Upper lobe of left lung (tissue), 6 donors: Measurements from ENCODE around the gene OXA1L. TPM values are rescaled to one million over a fixed set of nuclear protein-coding genes. Genes with fewer than 3 reads are reported as not detected.
"Not testable (repeated sequence)": the region's sequence is repeated elsewhere in the genome, so short reads cannot be mapped to it uniquely, and the experiment has no call there.

Experiments used
- ATAC-seq, 2 donors: fragments of 200-7000 bp; cut with Tn5 transposase; one replicate each; pipeline ENCODE4 v1.9.1; 2022; ENCODE audit warnings: mild to moderate bottlenecking in 2 of 2, moderate library complexity in 2 of 2; ENCODE audit not compliant: low FRiP score in 2 of 2
- DNase-seq, 2 donors: peaks; one replicate each; pipeline ENCODE4 v3.0.0-alpha.2; 2019 to 2020
- H3K27ac ChIP-seq, 4 donors: fragments of 200-600 bp; sonication (generic); one replicate each; pipeline ENCODE4 v1.5.1; 2016 to 2019
- H3K27me3 ChIP-seq, 4 donors: fragments of 200-600 bp; sonication (generic); one replicate each; pipeline ENCODE4 v1.5.1; 2017 to 2019
- H3K36me3 ChIP-seq, 4 donors: fragments of 200-600 bp; sonication (generic); one replicate each; pipeline ENCODE4 v1.5.1; 2016 to 2019
- H3K4me1 ChIP-seq, 4 donors: fragments of 200-600 bp; sonication (generic); one replicate each; pipeline ENCODE4 v1.5.1; 2018 to 2019
- H3K4me3 ChIP-seq, 4 donors: fragments of 200-600 bp; sonication (generic); one replicate each; pipeline ENCODE4 v1.5.1; 2017 to 2019; ENCODE audit warnings: mild to moderate bottlenecking in 2 of 4, moderate library complexity in 1 of 4
- H3K9me3 ChIP-seq, 4 donors: fragments of 200-600 bp; sonication (generic); one replicate each; pipeline ENCODE4 v1.5.1; 2018 to 2019
- EP300 ChIP-seq, 4 donors: sonication (generic); formaldehyde crosslinking; IDR thresholded peaks; one replicate each; pipeline ENCODE4 v1.5.1; 2017; ENCODE audit warnings: antibody characterized with exemption in 4 of 4, control low read depth in 2 of 4
- POLR2A ChIP-seq, 4 donors: fragments of 450-650 bp; IDR thresholded peaks; one replicate each; pipeline ENCODE4 v1.5.1; 2016 to 2017; ENCODE audit warnings: antibody characterized with exemption in 4 of 4, mild to moderate bottlenecking in 2 of 4
- POLR2AphosphoS5 ChIP-seq, 2 donors: sonication (generic); formaldehyde crosslinking; IDR thresholded peaks; one replicate each; pipeline ENCODE4 v1.5.1; 2017; ENCODE audit warnings: antibody characterized with exemption in 2 of 2
- WGBS, 2 donors: methylation state at CpG; one replicate each; pipeline ENCODE4 v1.1.5; 2017 to 2018; 5-methylcytosine and 5-hydroxymethylcytosine counted together
- total RNA-seq, 6 donors: library from RNA; depleted of rRNA in 4 of 6; stranded (reverse); fragments of >200 nt in 4 of 6; gene quantifications; one replicate each; pipeline versions ENCODE4 v1.1.0 to v1.2.1, GENCODE V29; 2016 to 2021
- TF ChIP-seq, protein P1 (sequence below), 6 experiments: fragments of 450-650 bp in 4 of 6; fragments of 200-600 bp in 2 of 6; sonication (generic) in 2 of 6; IDR thresholded peaks; one replicate each; pipeline ENCODE4 v1.5.1; 2016 to 2019; ENCODE audit warnings: antibody characterized with exemption in 6 of 6
- donor health status: DM: no; HTN: no; CAD: no; lungs with moderate emphysema.
- donor health status: DM: no; HTN: yes; CAD: no; lungs with severe emphysema.

OXA1L gene
- total RNA-seq, 6 donors from 2014 or later = 54.9 to 137 (median 79.2) TPM

DNA sequence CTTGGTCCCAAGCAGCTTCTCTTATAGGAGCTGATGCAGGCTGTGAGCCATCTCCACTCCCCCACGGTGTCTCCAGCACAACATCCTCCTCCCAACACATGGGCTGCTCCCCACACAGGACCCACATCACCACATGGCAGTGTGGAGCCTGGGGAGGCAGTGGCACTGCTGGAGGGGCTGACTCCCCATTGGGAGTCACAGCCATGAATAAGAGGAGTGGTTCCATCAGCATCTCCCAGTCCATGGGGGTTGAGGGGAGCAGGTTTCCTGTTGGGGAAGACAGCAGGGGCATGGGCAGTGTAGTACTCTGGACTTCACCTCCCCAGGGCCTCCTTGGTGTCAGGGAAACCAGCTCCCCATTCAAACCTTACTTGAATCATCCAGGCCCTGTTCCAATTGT, 40.5 kb upstream of the OXA1L start:
- Histone ChIP-seq H3K4me3 (no peak overlapping the region), H3K36me3 (no peaks in the 10 kb centered on the region), H3K27me3 (no peaks in the 10 kb centered on the region), H3K9me3 (peaks cover 0 to 8% (median 5%) of the 10 kb centered on the region in 4 donors), H3K4me1 (no peaks in the 10 kb centered on the region), H3K27ac (no peak overlapping the region)
- DNase-seq (peak in 1 of 2 donors; percentile 3), ATAC-seq (peak in 1 of 2 donors; percentile 67)
- TF ChIP-seq, protein P1, sequence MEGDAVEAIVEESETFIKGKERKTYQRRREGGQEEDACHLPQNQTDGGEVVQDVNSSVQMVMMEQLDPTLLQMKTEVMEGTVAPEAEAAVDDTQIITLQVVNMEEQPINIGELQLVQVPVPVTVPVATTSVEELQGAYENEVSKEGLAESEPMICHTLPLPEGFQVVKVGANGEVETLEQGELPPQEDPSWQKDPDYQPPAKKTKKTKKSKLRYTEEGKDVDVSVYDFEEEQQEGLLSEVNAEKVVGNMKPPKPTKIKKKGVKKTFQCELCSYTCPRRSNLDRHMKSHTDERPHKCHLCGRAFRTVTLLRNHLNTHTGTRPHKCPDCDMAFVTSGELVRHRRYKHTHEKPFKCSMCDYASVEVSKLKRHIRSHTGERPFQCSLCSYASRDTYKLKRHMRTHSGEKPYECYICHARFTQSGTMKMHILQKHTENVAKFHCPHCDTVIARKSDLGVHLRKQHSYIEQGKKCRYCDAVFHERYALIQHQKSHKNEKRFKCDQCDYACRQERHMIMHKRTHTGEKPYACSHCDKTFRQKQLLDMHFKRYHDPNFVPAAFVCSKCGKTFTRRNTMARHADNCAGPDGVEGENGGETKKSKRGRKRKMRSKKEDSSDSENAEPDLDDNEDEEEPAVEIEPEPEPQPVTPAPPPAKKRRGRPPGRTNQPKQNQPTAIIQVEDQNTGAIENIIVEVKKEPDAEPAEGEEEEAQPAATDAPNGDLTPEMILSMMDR (IDR thresholded peaks at IDR 0.05) = no peak
- no peak for TF ChIP-seq POLR2A (IDR thresholded peaks at IDR 0.05)
- TF ChIP-seq EP300 (IDR thresholded peaks at IDR 0.05) = no peak
- no peak for TF ChIP-seq POLR2AphosphoS5 (IDR thresholded peaks at IDR 0.05)
- WGBS, 2 donors = 86% methylated on average over 1 of the region's 1 CpG; no CpG with 5 or more reads in 1 of the 2 donors

DNA sequence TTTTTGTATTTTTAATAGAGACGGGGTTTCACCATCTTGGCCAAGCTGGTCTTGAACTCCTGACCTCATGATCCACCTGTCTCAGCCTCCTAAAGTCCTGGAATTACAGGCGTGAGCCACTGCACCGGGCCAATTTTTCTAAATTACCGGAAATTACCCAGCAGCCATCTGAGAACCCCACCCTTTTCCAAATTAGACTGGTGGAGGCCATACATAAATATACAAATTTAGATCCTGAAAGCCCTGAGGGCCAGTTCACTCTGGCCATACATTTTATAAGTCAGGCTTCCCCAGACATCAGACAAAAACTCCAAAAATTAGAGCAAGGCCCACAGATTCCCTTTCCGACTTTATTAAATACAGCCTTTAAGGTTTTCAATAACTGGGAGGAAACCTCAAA, 34.4 kb upstream of the OXA1L start:
- WGBS, 2 donors = 89 to 92% methylated on average over 5 of the region's 5 CpGs
- not testable (repeated sequence) for H3K27me3 ChIP-seq, DNase-seq, H3K4me3 ChIP-seq, H3K27ac ChIP-seq, H3K4me1 ChIP-seq, H3K9me3 ChIP-seq, H3K36me3 ChIP-seq, ATAC-seq

DNA sequence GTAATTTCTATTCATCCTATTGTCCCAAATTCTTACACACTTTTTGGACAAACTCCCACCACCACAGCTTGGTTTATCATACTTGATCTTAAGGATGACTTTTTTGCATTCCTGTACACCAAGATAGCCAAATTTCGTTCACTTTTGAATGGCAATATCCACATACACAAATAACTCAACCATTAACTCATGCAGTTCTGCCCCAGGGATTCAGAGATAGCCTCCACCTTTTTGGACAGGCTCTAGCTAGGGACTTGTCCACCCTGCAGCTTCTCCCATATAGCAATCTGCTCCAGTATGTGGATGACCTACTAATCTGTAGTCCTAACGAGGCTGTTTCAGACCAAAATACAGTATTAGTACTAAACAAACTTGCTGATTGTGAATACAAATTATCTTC, 32.7 kb upstream of the OXA1L start:
- 70 to 80% methylated on average over 2 of the region's 2 CpGs for WGBS, 2 donors
- Histone ChIP-seq H3K27ac (no peak overlapping the region), H3K9me3 (no peaks in the 10 kb centered on the region), H3K36me3 (no peaks in the 10 kb centered on the region), H3K4me1 (no peaks in the 10 kb centered on the region), H3K4me3 (no peak overlapping the region), H3K27me3 (no peaks in the 10 kb centered on the region)
- ATAC-seq (no peak), DNase-seq (no peak)
- TF ChIP-seq POLR2A (IDR thresholded peaks at IDR 0.05) (no peak), POLR2AphosphoS5 (IDR thresholded peaks at IDR 0.05) (no peak), EP300 (IDR thresholded peaks at IDR 0.05) (no peak)
- TF ChIP-seq, protein P1 (IDR thresholded peaks at IDR 0.05) = no peak

DNA sequence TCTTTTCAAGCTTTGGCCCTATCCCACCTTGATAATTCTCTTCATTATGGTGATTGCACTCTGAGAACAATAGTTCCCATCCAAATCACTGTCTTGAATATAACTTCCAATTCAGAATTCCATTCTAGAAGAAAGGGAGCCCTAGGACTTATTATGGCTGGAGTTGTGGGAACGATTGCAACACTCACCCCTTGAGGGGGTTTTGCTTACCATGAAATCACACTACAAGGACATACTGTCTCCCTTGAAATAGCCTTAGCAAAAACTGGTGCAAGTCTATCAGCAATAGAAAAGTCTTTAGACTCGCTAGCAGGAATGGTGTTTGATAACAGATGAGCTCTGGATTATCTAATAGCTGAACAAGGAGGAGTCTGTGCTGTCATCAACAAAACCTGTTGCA, 31.4 kb upstream of the OXA1L start:
- H3K36me3 ChIP-seq = no peaks in the 10 kb centered on the region
- no peak overlapping the region for H3K27ac ChIP-seq
- TF ChIP-seq EP300 (IDR thresholded peaks at IDR 0.05) (no peak), POLR2AphosphoS5 (IDR thresholded peaks at IDR 0.05) (no peak), POLR2A (IDR thresholded peaks at IDR 0.05) (no peak)
- TF ChIP-seq, protein P1 (IDR thresholded peaks at IDR 0.05) = no peak
- DNase-seq = no peak
- 87 to 94% methylated on average over 2 of the region's 2 CpGs for WGBS, 2 donors
- no peak overlapping the region for H3K4me3 ChIP-seq
- peaks cover 0 to 8% (median 0%) of the 10 kb centered on the region in 4 donors for H3K4me1 ChIP-seq
- no peak for ATAC-seq
- no peaks in the 10 kb centered on the region for H3K9me3 ChIP-seq
- no peaks in the 10 kb centered on the region for H3K27me3 ChIP-seq

DNA sequence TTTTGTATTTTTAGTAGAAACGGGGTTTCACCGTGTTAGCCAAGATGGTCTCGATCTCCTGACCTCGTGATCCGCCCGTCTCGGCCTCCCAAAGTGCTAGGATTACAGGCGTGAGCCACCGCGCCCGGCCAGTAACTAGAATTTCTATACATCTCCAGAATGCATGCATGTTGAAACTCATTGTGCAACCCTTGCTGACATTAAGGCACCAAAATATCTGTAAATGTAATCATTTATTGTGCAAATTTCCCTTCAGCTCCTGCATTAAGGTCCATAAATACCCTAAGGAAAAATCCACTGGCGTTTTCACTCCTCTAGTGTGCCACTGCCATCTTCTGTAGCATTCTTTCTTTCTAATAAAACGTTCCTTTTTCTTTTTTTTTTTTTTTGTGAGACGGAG, 30.1 kb upstream of the OXA1L start:
- H3K27me3 ChIP-seq, H3K4me1 ChIP-seq, ATAC-seq, H3K9me3 ChIP-seq, DNase-seq, H3K27ac ChIP-seq, H3K36me3 ChIP-seq, H3K4me3 ChIP-seq: not testable (repeated sequence)
- WGBS, 2 donors = 94 to 95% methylated on average over 14 of the region's 14 CpGs

DNA sequence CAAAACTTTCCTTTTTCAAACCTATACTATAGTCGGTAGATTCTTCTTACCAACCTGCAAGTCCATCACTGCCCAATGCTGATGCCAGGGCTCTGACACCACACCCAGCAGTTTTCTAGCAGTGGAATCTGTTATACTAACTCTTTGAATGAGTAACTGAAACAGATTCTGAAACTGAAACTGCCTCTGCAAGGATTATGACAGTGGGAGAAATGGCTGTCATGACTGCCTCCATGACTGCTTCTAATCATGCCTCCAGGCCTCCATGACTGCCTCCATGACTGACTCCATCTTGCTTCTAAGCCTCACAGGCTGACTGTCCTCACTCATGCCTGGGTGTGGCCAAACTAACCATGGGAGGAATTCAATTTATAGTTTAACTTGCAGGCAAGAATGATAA, 29.4 kb upstream of the OXA1L start:
- H3K27ac ChIP-seq = no peak overlapping the region
- 86 to 95% methylated on average over 1 of the region's 1 CpG for WGBS, 2 donors
- H3K4me3 ChIP-seq = no peak overlapping the region
- ATAC-seq (no peak), DNase-seq (no peak)
- H3K27me3 ChIP-seq = no peaks in the 10 kb centered on the region
- TF ChIP-seq POLR2A (IDR thresholded peaks at IDR 0.05) (no peak), EP300 (IDR thresholded peaks at IDR 0.05) (no peak), POLR2AphosphoS5 (IDR thresholded peaks at IDR 0.05) (no peak)
- TF ChIP-seq, protein P1 (IDR thresholded peaks at IDR 0.05) = no peak
- no peaks in the 10 kb centered on the region for H3K36me3 ChIP-seq
- H3K9me3 ChIP-seq = no peaks in the 10 kb centered on the region
- H3K4me1 ChIP-seq = peaks cover 0 to 8% (median 0%) of the 10 kb centered on the region in 4 donors
